Endothelial cell (in vitro differentiated cells): Measurements from ENCODE around the gene RELN. TPM values are rescaled to one million over a fixed set of nuclear protein-coding genes. Genes with fewer than 3 reads are reported as not detected.

Experiments used
- DNase-seq: peaks from one replicate; pipeline ENCODE4 v3.0.0; 2021; ENCODE audit warnings: low spot score
- H3K27ac Mint-ChIP-seq: one replicate; pipeline ENCODE4 v1.8.0; 2021; ENCODE audit warnings: mixed read lengths, inconsistent platforms; ENCODE audit not compliant: unreplicated experiment
- H3K27me3 Mint-ChIP-seq: one replicate; pipeline ENCODE4 v1.8.0; 2021; ENCODE audit warnings: mild to moderate bottlenecking, moderate library complexity, mixed read lengths, inconsistent platforms; ENCODE audit not compliant: unreplicated experiment
- H3K36me3 Mint-ChIP-seq: one replicate; pipeline ENCODE4 v1.8.0; 2021; ENCODE audit warnings: mild to moderate bottlenecking, low read depth, mixed read lengths, inconsistent platforms; ENCODE audit not compliant: unreplicated experiment
- H3K4me1 Mint-ChIP-seq: one replicate; pipeline ENCODE4 v1.8.0; 2021; ENCODE audit warnings: mild to moderate bottlenecking, mixed read lengths, inconsistent platforms; ENCODE audit not compliant: unreplicated experiment
- H3K4me3 Mint-ChIP-seq: one replicate; pipeline ENCODE4 v1.8.0; 2021; ENCODE audit warnings: mild to moderate bottlenecking, mixed read lengths, inconsistent platforms; ENCODE audit not compliant: unreplicated experiment
- H3K9me3 Mint-ChIP-seq: one replicate; pipeline ENCODE4 v1.8.0; 2021; ENCODE audit warnings: mixed read lengths, inconsistent platforms; ENCODE audit not compliant: unreplicated experiment
- CTCF ChIP-seq: fragments of 200-600 bp; sonication (generic); IDR thresholded peaks from one replicate; pipeline ENCODE4 v1.5.0; 2021; ENCODE audit warnings: antibody characterized with exemption; ENCODE audit not compliant: unreplicated experiment
- total RNA-seq: library from RNA; stranded (reverse); fragmentation: NEBNext Ultra II Directional; extraction: Animal tissue kit (Norgen Biotek cat#: 25700); gene quantifications from one replicate; pipeline ENCODE4 v1.2.1, GENCODE V29; 2021; ENCODE audit not compliant: unreplicated experiment

RELN gene
- total RNA-seq, 1 donor from 2014 or later: 2.3 TPM

DNA sequence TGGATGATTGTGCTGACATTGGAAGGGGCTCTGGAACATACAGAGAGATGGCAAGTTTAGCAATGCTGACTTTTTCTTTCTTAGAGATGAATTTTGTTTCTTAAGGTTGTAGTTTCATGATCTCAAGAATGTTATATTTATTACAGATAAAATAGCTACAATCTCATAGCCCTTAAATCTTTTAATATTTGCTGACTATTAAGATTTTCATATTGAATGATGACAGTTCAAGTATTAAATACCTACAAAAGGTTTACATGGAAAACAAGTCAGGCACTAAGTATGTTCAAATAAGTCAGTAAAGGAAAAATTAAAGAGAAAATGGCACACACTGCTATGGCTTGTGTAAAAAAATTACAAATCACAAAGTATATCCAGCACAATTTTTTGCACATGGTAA, 291.4 kb downstream of the RELN start:
- TF ChIP-seq CTCF: no peak
- Mint-ChIP-seq H3K4me3 (no peak overlapping the region), H3K36me3 (no peaks in the 10 kb centered on the region), H3K27ac (no peak overlapping the region), H3K9me3 (no peaks in the 10 kb centered on the region), H3K4me1 (no peaks in the 10 kb centered on the region), H3K27me3 (no peaks in the 10 kb centered on the region)
- DNase-seq: no peak

GRCh38 chr7:103695521-103695920, 293.9 kb downstream of the RELN start:
- no peak for DNase-seq
- no peaks in the 10 kb centered on the region for H3K9me3 Mint-ChIP-seq
- no peak overlapping the region for H3K4me3 Mint-ChIP-seq
- H3K27ac Mint-ChIP-seq: no peak overlapping the region
- H3K4me1 Mint-ChIP-seq: no peaks in the 10 kb centered on the region
- no peaks in the 10 kb centered on the region for H3K27me3 Mint-ChIP-seq
- TF ChIP-seq CTCF: no peak
- no peaks in the 10 kb centered on the region for H3K36me3 Mint-ChIP-seq

DNA sequence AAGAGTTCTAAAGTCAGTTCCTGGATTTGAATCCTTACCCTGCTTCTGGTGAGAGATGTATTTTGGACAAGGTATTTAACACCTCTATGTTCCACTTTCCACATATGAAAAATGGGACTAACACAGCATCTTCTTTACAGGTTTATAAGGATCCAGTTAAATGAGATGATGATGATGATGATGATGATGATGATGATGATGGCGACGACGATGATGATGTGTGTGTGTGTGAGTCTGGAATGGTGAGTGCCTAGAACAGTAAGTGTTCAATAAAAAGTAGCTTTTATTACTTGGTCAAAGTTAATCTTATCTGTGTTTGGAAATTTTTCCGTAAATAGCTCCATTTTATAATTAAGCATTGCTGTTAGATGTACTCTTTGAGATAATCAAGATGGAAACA, 295.2 kb downstream of the RELN start:
- no peak for DNase-seq
- TF ChIP-seq CTCF: no peak
- Mint-ChIP-seq H3K27me3 (no peaks in the 10 kb centered on the region), H3K27ac (no peak overlapping the region), H3K4me3 (no peak overlapping the region), H3K36me3 (no peaks in the 10 kb centered on the region), H3K4me1 (no peaks in the 10 kb centered on the region), H3K9me3 (no peaks in the 10 kb centered on the region)

- Mint-ChIP-seq H3K9me3 (no peaks in the 10 kb centered on the region), H3K36me3 (no peaks in the 10 kb centered on the region), H3K27ac (no peak overlapping the region), H3K4me3 (no peak overlapping the region), H3K4me1 (no peaks in the 10 kb centered on the region), H3K27me3 (no peaks in the 10 kb centered on the region)
- no peak for TF ChIP-seq CTCF
- no peak for DNase-seq
Measured at GRCh38 chr7:103691291-103691690, 298.2 kb downstream of the RELN start.

GRCh38 chr7:103690242-103690974, 299.1 kb downstream of the RELN start:
- no peaks in the 10 kb centered on the region for H3K27me3 Mint-ChIP-seq
- no peak overlapping the region for H3K4me3 Mint-ChIP-seq
- no peak for DNase-seq
- H3K9me3 Mint-ChIP-seq: no peaks in the 10 kb centered on the region
- H3K4me1 Mint-ChIP-seq: no peaks in the 10 kb centered on the region
- no peaks in the 10 kb centered on the region for H3K36me3 Mint-ChIP-seq
- TF ChIP-seq CTCF: no peak
- no peak overlapping the region for H3K27ac Mint-ChIP-seq
